ENCODE measurements around the gene KRTAP13-2. TPM values are rescaled to one million over a fixed set of nuclear protein-coding genes. Genes with fewer than 3 reads are reported as not detected.

KRTAP13-2 gene
- total and polyA plus RNA-seq, 2 donors from 2014 or later, result not detected

- TF ChIP-seq CTCF (IDR thresholded peaks at IDR 0.05; ENCODE audit: borderline replicate concordance, extremely low read depth, insufficient read depth), result no peak
- H3K9ac ChIP-seq (ENCODE audit: low read length in 3 of 3), result no peak overlapping the region
- H3K27ac ChIP-seq (ENCODE audit: low read depth in 2 of 2, low read length in 2 of 2), result no peak overlapping the region
- intact Hi-C loops (cut with DNase I), result no loop called here
- no peak for DNase-seq
- no peak overlapping the region for H3K4me3 ChIP-seq (ENCODE audit: low read length in 3 of 3)
- H3K4me1 ChIP-seq (ENCODE audit: control insufficient read depth in 2 of 3, insufficient read depth in 2 of 3, low read depth in 1 of 3, low read length in 3 of 3), result no peaks in the 10 kb centered on the region
- no peak for FAIRE-seq
- no peaks in the 10 kb centered on the region for H3K27me3 ChIP-seq (ENCODE audit: control insufficient read depth, insufficient read depth, low read length)
- H3K9me3 ChIP-seq (ENCODE audit: control insufficient read depth in 2 of 3, insufficient read depth in 1 of 3, low read length in 3 of 3), result no peaks in the 10 kb centered on the region
- H3K36me3 ChIP-seq (ENCODE audit: control insufficient read depth in 2 of 3, insufficient read depth in 3 of 3, low read length in 3 of 3), result no peaks in the 10 kb centered on the region
These were observed 17.6 kb downstream of the KRTAP13-2 start for GRCh38 chr21:30354308-30355005.

DNA sequence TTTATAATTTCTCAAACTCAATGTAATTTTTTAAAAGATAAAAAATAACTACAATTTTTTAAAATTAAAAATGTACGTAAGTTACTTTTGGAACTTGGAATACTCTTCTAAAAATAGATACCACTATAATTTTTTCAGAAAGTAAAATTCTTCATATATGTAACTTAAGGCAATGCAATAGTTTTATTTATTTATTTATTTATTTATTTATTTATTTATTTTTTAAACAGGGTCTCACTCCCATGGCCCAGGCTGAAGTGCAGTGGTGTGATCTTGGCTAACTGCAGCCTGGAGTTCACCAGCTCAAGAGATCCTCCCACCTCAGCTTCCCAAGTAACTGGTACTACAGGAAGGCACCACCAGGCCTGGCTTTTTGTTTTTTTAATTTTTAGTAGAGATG, 20.5 kb downstream of the KRTAP13-2 start:
- no peaks in the 10 kb centered on the region for H3K9me3 ChIP-seq (ENCODE audit: control insufficient read depth in 2 of 3, insufficient read depth in 1 of 3, low read length in 3 of 3)
- H3K4me1 ChIP-seq (ENCODE audit: control insufficient read depth in 2 of 3, insufficient read depth in 2 of 3, low read depth in 1 of 3, low read length in 3 of 3), result no peaks in the 10 kb centered on the region
- H3K27ac ChIP-seq (ENCODE audit: low read depth in 2 of 2, low read length in 2 of 2), result no peak overlapping the region
- H3K27me3 ChIP-seq (ENCODE audit: control insufficient read depth, insufficient read depth, low read length), result no peaks in the 10 kb centered on the region
- H3K4me3 ChIP-seq (ENCODE audit: low read length in 3 of 3), result no peak overlapping the region
- DNase-seq, result no peak
- H3K9ac ChIP-seq (ENCODE audit: low read length in 3 of 3), result no peak overlapping the region
- no peaks in the 10 kb centered on the region for H3K36me3 ChIP-seq (ENCODE audit: control insufficient read depth in 2 of 3, insufficient read depth in 3 of 3, low read length in 3 of 3)
- intact Hi-C loops (cut with DNase I), result no loop called here
- TF ChIP-seq CTCF (IDR thresholded peaks at IDR 0.05; ENCODE audit: borderline replicate concordance, extremely low read depth, insufficient read depth), result no peak
- no peak for FAIRE-seq

GRCh38 chr21:30349572-30349971, 22.5 kb downstream of the KRTAP13-2 start:
- no peak for TF ChIP-seq CTCF (IDR thresholded peaks at IDR 0.05; ENCODE audit: borderline replicate concordance, extremely low read depth, insufficient read depth)
- Histone ChIP-seq H3K9ac (ENCODE audit: low read length in 3 of 3) (no peak overlapping the region), H3K4me1 (ENCODE audit: control insufficient read depth in 2 of 3, insufficient read depth in 2 of 3, low read depth in 1 of 3, low read length in 3 of 3) (no peaks in the 10 kb centered on the region), H3K27ac (ENCODE audit: low read depth in 2 of 2, low read length in 2 of 2) (no peak overlapping the region), H3K9me3 (ENCODE audit: control insufficient read depth in 2 of 3, insufficient read depth in 1 of 3, low read length in 3 of 3) (peaks cover 0 to 2% (median 0%) of the 10 kb centered on the region in 3 donors), H3K4me3 (ENCODE audit: low read length in 3 of 3) (no peak overlapping the region), H3K27me3 (ENCODE audit: control insufficient read depth, insufficient read depth, low read length) (no peaks in the 10 kb centered on the region), H3K36me3 (ENCODE audit: control insufficient read depth in 2 of 3, insufficient read depth in 3 of 3, low read length in 3 of 3) (no peaks in the 10 kb centered on the region)
- FAIRE-seq (no peak), DNase-seq (peak in 2 of 5 donors; percentile 9 to 22)
- intact Hi-C loops (cut with DNase I), result loop anchor here (10.0 kb wide), 1 partner anchor 735 kb away; no protein-coding TSS in a partner anchor

Data from kidney (tissue), 14 donors.